ENCODE results near the gene HRNR.

GRCh38 chr1:152247316-152247715 lies 23.3 kb upstream of the HRNR start:
- no peak for TF ChIP-seq MAX (IDR thresholded peaks at IDR 0.05)
- TF ChIP-seq CTCF (IDR thresholded peaks at IDR 0.05) = no peak
- TF ChIP-seq SMC3 (IDR thresholded peaks at IDR 0.05) = no peak
- TF ChIP-seq POLR2A (IDR thresholded peaks at IDR 0.05; ENCODE audit: low read length) = no peak
- no peak for TF ChIP-seq REST (IDR thresholded peaks at IDR 0.05)
- TF ChIP-seq JUNB (IDR thresholded peaks at IDR 0.05) = no peak
- TF ChIP-seq USF2 (IDR thresholded peaks at IDR 0.05) = no peak
- no peak for TF ChIP-seq CBX8 (IDR thresholded peaks at IDR 0.05)
- TF ChIP-seq EHF (CRISPR knock-in tag; IDR thresholded peaks at IDR 0.05) = no peak
